Endodermal cell (in vitro differentiated cells): ENCODE measurements around the gene TCN2. TPM values are rescaled to one million over a fixed set of nuclear protein-coding genes. Genes with fewer than 3 reads are reported as not detected.
A peak's percentile ranks its signal among the peaks of the same experiment; 100 is the strongest.

Source experiments
- DNase-seq: peaks from one replicate; pipeline ENCODE4 v3.0.0-alpha.2; 2017
- H3K27ac ChIP-seq: 2 replicates; pipeline ENCODE4 v1.5.1; 2013; ENCODE audit warnings: mild to moderate bottlenecking, low read depth, low read length, moderate library complexity
- H3K27me3 ChIP-seq: 2 replicates; pipeline ENCODE4 v1.6.1; 2013; ENCODE audit warnings: mild to moderate bottlenecking, low read length, moderate library complexity; ENCODE audit not compliant: insufficient read depth, control insufficient read depth, poor library complexity, severe bottlenecking
- H3K36me3 ChIP-seq: 2 replicates; pipeline ENCODE4 v1.7.0; 2013; ENCODE audit warnings: mild to moderate bottlenecking, low read length, moderate library complexity; ENCODE audit not compliant: control insufficient read depth, insufficient read depth
- H3K4me1 ChIP-seq: one replicate; pipeline ENCODE4 v1.7.0; 2013; ENCODE audit warnings: low read length; ENCODE audit not compliant: control insufficient read depth, insufficient read depth
- H3K4me3 ChIP-seq: 2 replicates; pipeline ENCODE4 v1.5.1; 2013; ENCODE audit warnings: mild to moderate bottlenecking, low read length, moderate library complexity
- H3K9ac ChIP-seq: 2 replicates; pipeline ENCODE4 v1.6.1; 2013; ENCODE audit warnings: mild to moderate bottlenecking, low read length, moderate library complexity; ENCODE audit not compliant: poor library complexity, severe bottlenecking; ENCODE audit errors: extremely low read depth
- H3K9me3 ChIP-seq: 2 replicates; pipeline ENCODE4 v1.6.1; 2013; ENCODE audit warnings: mild to moderate bottlenecking, low read length, moderate library complexity; ENCODE audit not compliant: control insufficient read depth
- H3K27ac Mint-ChIP-seq: 2 replicates; pipeline ENCODE4 v1.8.0; 2020; ENCODE audit warnings: mixed read lengths
- H3K27me3 Mint-ChIP-seq: 2 replicates; pipeline ENCODE4 v1.8.0; 2021; ENCODE audit warnings: mild to moderate bottlenecking, mixed read lengths; ENCODE audit not compliant: insufficient read depth
- H3K36me3 Mint-ChIP-seq: 2 replicates; pipeline ENCODE4 v1.8.0; 2020; ENCODE audit warnings: low read depth, mixed read lengths
- H3K4me1 Mint-ChIP-seq: 2 replicates; pipeline ENCODE4 v1.8.0; 2020; ENCODE audit warnings: mixed read lengths
- H3K4me3 Mint-ChIP-seq: 2 replicates; pipeline ENCODE4 v1.8.0; 2020; ENCODE audit warnings: mild to moderate bottlenecking, moderate library complexity, mixed read lengths
- H3K9me3 Mint-ChIP-seq: 2 replicates; pipeline ENCODE4 v1.8.0; 2020; ENCODE audit warnings: mild to moderate bottlenecking, mixed read lengths
- WGBS, 2 experiments: methylation state at CpG; one replicate each; pipeline versions ENCODE4 v1.1.5 to v1.1.7; 2013; ENCODE audit warnings: missing lambda C conversion rate in 2 of 2, mixed read lengths in 1 of 2; ENCODE audit not compliant: insufficient coverage in 1 of 2, insufficient read length in 1 of 2; 5-methylcytosine and 5-hydroxymethylcytosine counted together
- total RNA-seq, 2 donors: library from RNA; stranded (reverse); fragmentation: NEBNext Ultra II Directional in 1 of 2; extraction: Animal tissue kit (Norgen Biotek cat#: 25700) in 1 of 2; gene quantifications; 2 replicates in 1 of 2; 3 replicates in 1 of 2; pipeline ENCODE4 v1.2.1, GENCODE V29; 2021
- TF ChIP-seq, protein P1 (sequence below): fragments of 200-600 bp; sonication (generic); conservative IDR thresholded peaks from 2 replicates; pipeline ENCODE4 v1.5.0; 2021; ENCODE audit warnings: antibody characterized with exemption, mild to moderate bottlenecking

The TCN2 gene
- total RNA-seq, 2 donors from 2014 or later = 71.8 to 73.6 TPM

GRCh38 chr22:30600921-30601320 is 6.1 kb upstream of the TCN2 start:
- H3K4me1 Mint-ChIP-seq = peaks cover 12% of the 10 kb centered on the region
- no peak overlapping the region for H3K4me3 Mint-ChIP-seq
- no peak overlapping the region for H3K27ac Mint-ChIP-seq
- peaks cover 4% of the 10 kb centered on the region for H3K4me1 ChIP-seq
- H3K27me3 ChIP-seq = no peaks in the 10 kb centered on the region
- no peaks in the 10 kb centered on the region for H3K9me3 ChIP-seq
- no peaks in the 10 kb centered on the region for H3K27me3 Mint-ChIP-seq
- 78 to 87% methylated on average over 3 of the region's 3 CpGs for WGBS, 2 experiments
- DNase-seq = no peak
- H3K4me3 ChIP-seq = no peak overlapping the region
- no peaks in the 10 kb centered on the region for H3K36me3 ChIP-seq
- H3K9ac ChIP-seq = no peak overlapping the region
- TF ChIP-seq, protein P1, sequence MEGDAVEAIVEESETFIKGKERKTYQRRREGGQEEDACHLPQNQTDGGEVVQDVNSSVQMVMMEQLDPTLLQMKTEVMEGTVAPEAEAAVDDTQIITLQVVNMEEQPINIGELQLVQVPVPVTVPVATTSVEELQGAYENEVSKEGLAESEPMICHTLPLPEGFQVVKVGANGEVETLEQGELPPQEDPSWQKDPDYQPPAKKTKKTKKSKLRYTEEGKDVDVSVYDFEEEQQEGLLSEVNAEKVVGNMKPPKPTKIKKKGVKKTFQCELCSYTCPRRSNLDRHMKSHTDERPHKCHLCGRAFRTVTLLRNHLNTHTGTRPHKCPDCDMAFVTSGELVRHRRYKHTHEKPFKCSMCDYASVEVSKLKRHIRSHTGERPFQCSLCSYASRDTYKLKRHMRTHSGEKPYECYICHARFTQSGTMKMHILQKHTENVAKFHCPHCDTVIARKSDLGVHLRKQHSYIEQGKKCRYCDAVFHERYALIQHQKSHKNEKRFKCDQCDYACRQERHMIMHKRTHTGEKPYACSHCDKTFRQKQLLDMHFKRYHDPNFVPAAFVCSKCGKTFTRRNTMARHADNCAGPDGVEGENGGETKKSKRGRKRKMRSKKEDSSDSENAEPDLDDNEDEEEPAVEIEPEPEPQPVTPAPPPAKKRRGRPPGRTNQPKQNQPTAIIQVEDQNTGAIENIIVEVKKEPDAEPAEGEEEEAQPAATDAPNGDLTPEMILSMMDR = no peak
- H3K9me3 Mint-ChIP-seq = peaks cover 7% of the 10 kb centered on the region
- H3K27ac ChIP-seq = no peak overlapping the region
- peaks cover 8% of the 10 kb centered on the region for H3K36me3 Mint-ChIP-seq

GRCh38 chr22:30601464-30601863 is 5.5 kb upstream of the TCN2 start:
- TF ChIP-seq, protein P1 = no peak
- Histone ChIP-seq H3K27me3 (no peaks in the 10 kb centered on the region), H3K4me3 (no peak overlapping the region), H3K9ac (no peak overlapping the region), H3K36me3 (no peaks in the 10 kb centered on the region), H3K27ac (no peak overlapping the region), H3K9me3 (no peaks in the 10 kb centered on the region), H3K4me1 (peaks cover 4% of the 10 kb centered on the region)
- H3K4me3 Mint-ChIP-seq = no peak overlapping the region
- peaks cover 7% of the 10 kb centered on the region for H3K9me3 Mint-ChIP-seq
- 91 to 100% methylated on average over 2 to 5 of the region's 5 CpGs for WGBS, 2 experiments
- H3K36me3 Mint-ChIP-seq = peaks cover 8% of the 10 kb centered on the region
- H3K27me3 Mint-ChIP-seq = no peaks in the 10 kb centered on the region
- no peak for DNase-seq
- H3K4me1 Mint-ChIP-seq = peaks cover 16% of the 10 kb centered on the region
- H3K27ac Mint-ChIP-seq = no peak overlapping the region

DNA sequence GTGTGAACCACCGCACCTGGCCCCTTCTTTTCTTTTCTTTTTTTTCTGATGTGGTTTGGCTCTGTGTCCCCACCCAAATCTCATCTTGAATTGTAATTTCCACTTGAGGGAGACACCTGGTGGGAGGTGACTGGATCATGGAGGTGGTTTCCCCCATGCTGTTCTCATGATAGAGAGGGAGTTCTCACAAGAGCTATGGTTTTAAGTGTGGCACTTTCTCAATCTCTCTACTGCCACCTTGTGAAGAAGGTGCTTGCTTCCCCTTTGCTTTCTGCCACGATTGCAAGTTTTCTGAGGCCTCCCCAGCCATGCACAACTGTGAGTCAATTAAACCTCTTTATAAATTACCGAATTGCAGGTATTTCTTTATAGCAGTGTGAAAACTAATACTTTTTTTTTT is 4.9 kb upstream of the TCN2 start:
- H3K9me3 ChIP-seq = no peaks in the 10 kb centered on the region
- no peak overlapping the region for H3K9ac ChIP-seq
- Mint-ChIP-seq H3K4me1 (peaks cover 18% of the 10 kb centered on the region), H3K4me3 (no peak overlapping the region), H3K36me3 (peaks cover 8% of the 10 kb centered on the region), H3K27me3 (no peaks in the 10 kb centered on the region), H3K27ac (no peak overlapping the region), H3K9me3 (peaks cover 7% of the 10 kb centered on the region)
- H3K27ac ChIP-seq = no peak overlapping the region
- 76 to 80% methylated on average over 1 to 3 of the region's 3 CpGs for WGBS, 2 experiments
- no peaks in the 10 kb centered on the region for H3K27me3 ChIP-seq
- H3K36me3 ChIP-seq = no peaks in the 10 kb centered on the region
- TF ChIP-seq, protein P1 = peak; percentile 75
- peaks cover 4% of the 10 kb centered on the region for H3K4me1 ChIP-seq
- DNase-seq = peak; percentile 67
- no peak overlapping the region for H3K4me3 ChIP-seq
